ENCODE measurements around the gene PRR20A.
"Not testable (repeated sequence)": the region's sequence is repeated elsewhere in the genome, so short reads cannot be mapped to it uniquely, and the experiment has no call there.

PRR20A gene

GRCh38 chr13:57160332-57160731, 19.6 kb downstream of the PRR20A start, which contains the start of gene PRR20D:
TSS of gene PRR20D (plus strand) at chr13:57160632. CDS start at chr13:57161019, 387 bp downstream.
- DNase-seq (ENCODE audit: low read depth) = not testable (repeated sequence)

GRCh38 chr13:57166897-57167296, 26.2 kb downstream of the PRR20A start, which contains the start of gene PRR20E:
TSS of gene PRR20E (plus strand) at chr13:57167197. CDS start at chr13:57167584, 387 bp downstream.
- DNase-seq (ENCODE audit: low read depth); H3K4me3 ChIP-seq (ENCODE audit: low read depth, low read length): not testable (repeated sequence)

More at GRCh38 chr13:57160332-57160731, 19.6 kb downstream of the PRR20A start, which contains the start of gene PRR20D:
- H3K4me3 ChIP-seq (ENCODE audit: low read depth, low read length) = not testable (repeated sequence)

- no peak for TF ChIP-seq CTCF (IDR thresholded peaks at IDR 0.05; ENCODE audit: insufficient read depth, low read depth, low read length, missing control alignments)
- DNase-seq (ENCODE audit: low read depth) = no peak
- H3K4me3 ChIP-seq (ENCODE audit: low read depth, low read length) = no peak overlapping the region
Observed at GRCh38 chr13:57191667-57192066, 50.9 kb downstream of the PRR20A start.

All from GM12865 (cell line).